Mesendoderm (in vitro differentiated cells): ENCODE results near the gene CNTN5.

Source experiments
- DNase-seq: peaks from one replicate; pipeline ENCODE4 v3.0.0; 2013
- H2AK5ac ChIP-seq: 2 replicates; pipeline ENCODE4 v1.6.1; 2013; ENCODE audit warnings: low read length, inconsistent platforms
- H2BK120ac ChIP-seq: 2 replicates; pipeline ENCODE4 v1.6.1; 2013; ENCODE audit warnings: low read depth, mild to moderate bottlenecking, low read length, moderate library complexity, mixed read lengths
- H2BK15ac ChIP-seq: replicated peaks from 2 replicates; pipeline ENCODE4 v1.6.1; 2013; ENCODE audit warnings: low read depth, mild to moderate bottlenecking, moderate library complexity
- H2BK5ac ChIP-seq: 2 replicates; pipeline ENCODE4 v1.6.1; 2013; ENCODE audit warnings: low read length, inconsistent platforms
- H3K18ac ChIP-seq: 2 replicates; pipeline ENCODE4 v1.6.1; 2013; ENCODE audit warnings: mild to moderate bottlenecking, low read length, mixed read lengths
- H3K23ac ChIP-seq: one replicate; pipeline ENCODE4 v1.6.1; 2013; ENCODE audit warnings: low read length
- H3K27ac ChIP-seq: 2 replicates; pipeline ENCODE4 v1.5.1; 2013; ENCODE audit warnings: low read depth, mild to moderate bottlenecking, inconsistent platforms, low read length, moderate library complexity
- H3K27me3 ChIP-seq: 2 replicates; pipeline ENCODE4 v1.6.1; 2013; ENCODE audit warnings: low read length, control low read depth, mild to moderate bottlenecking, inconsistent platforms; ENCODE audit not compliant: insufficient read depth, poor library complexity
- H3K36me3 ChIP-seq: 2 replicates; pipeline ENCODE4 v1.6.1; 2013; ENCODE audit warnings: low read length, inconsistent platforms; ENCODE audit not compliant: control insufficient read depth, insufficient read depth
- H3K4ac ChIP-seq: one replicate; pipeline ENCODE4 v1.6.1; 2013; ENCODE audit warnings: low read depth, mild to moderate bottlenecking, low read length, moderate library complexity
- H3K4me1 ChIP-seq: 2 replicates; pipeline ENCODE4 v1.6.1; 2013; ENCODE audit warnings: low read depth, low read length, inconsistent platforms; ENCODE audit not compliant: control insufficient read depth
- H3K4me2 ChIP-seq: 2 replicates; pipeline ENCODE4 v1.6.1; 2013; ENCODE audit warnings: low read length
- H3K4me3 ChIP-seq: 2 replicates; pipeline ENCODE4 v1.5.1; 2013; ENCODE audit warnings: mild to moderate bottlenecking, low read length
- H3K56ac ChIP-seq: one replicate; pipeline ENCODE4 v1.6.1; 2013; ENCODE audit warnings: low read length
- H3K79me1 ChIP-seq: 2 replicates; pipeline ENCODE4 v1.6.1; 2013; ENCODE audit warnings: low read length, inconsistent platforms
- H3K79me2 ChIP-seq: 2 replicates; pipeline ENCODE4 v1.6.1; 2013; ENCODE audit warnings: mild to moderate bottlenecking, low read length; ENCODE audit not compliant: control insufficient read depth, insufficient read depth
- H3K9ac ChIP-seq: 2 replicates; pipeline ENCODE4 v1.6.1; 2013; ENCODE audit warnings: low read length, inconsistent platforms
- H4K5ac ChIP-seq: one replicate; pipeline ENCODE4 v1.6.1; 2013; ENCODE audit warnings: low read length
- H4K8ac ChIP-seq: one replicate; pipeline ENCODE4 v1.6.1; 2013; ENCODE audit warnings: low read depth, mild to moderate bottlenecking, control low read depth, low read length, moderate library complexity
- WGBS: extraction: QIAGEN DNeasy Blood & Tissue Kit; methylation state at CpG from one replicate; pipeline ENCODE4 v1.1.7; 2013; ENCODE audit warnings: low lambda C conversion rate, missing lambda C conversion rate; ENCODE audit not compliant: insufficient coverage; ENCODE audit errors: extremely low coverage; 5-methylcytosine and 5-hydroxymethylcytosine counted together

Gene CNTN5

DNA sequence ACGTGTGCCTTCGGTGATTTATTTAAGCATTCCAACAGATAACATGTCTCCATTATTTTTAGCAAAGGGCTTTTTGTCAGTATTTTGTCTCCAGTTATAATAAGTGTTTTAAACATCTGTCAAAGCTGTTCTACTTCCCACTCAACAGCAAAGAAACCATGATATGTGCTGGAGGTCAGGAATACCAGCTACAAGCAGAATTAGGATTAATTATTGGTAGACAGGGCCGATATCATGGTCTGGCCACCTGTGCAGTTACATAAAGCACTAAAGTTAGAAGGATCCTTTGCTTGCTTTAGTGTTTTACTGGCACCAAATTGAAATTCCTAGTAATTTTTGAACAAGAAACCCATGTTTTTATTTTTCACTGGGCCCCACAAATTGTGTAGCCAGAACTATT, 1075.1 kb downstream of the CNTN5 start:
- DNase-seq, result no peak

DNA sequence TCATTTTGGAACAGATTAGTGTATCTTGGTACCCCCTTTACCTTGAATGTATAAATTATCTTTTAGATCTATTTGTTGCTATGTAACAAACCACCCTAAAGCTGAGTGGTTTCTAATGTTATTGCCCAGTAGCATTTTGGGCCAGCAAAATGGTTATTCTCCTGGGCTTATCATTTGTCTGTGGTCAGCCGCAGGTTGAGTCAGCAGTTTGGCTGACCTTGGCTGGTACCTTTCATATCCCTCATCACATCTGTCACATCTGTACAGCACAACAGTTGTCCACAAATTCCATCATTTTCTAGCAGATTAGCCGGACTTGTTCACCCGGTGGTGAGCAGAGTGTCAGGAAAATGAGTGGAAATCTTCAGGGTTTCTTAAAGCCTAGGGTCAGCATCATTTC, 1077.8 kb downstream of the CNTN5 start:
- H3K4me1 ChIP-seq, result no peaks in the 10 kb centered on the region
- H2BK120ac ChIP-seq, result no peak overlapping the region
- H3K18ac ChIP-seq, result no peak overlapping the region
- no CpG with 5 or more reads among the region's 3 CpGs for WGBS
- H4K8ac ChIP-seq, result no peak overlapping the region
- no peak overlapping the region for H3K56ac ChIP-seq
- no peak overlapping the region for H3K27ac ChIP-seq
- H4K5ac ChIP-seq, result no peak overlapping the region
- no peaks in the 10 kb centered on the region for H3K27me3 ChIP-seq
- H3K23ac ChIP-seq, result no peak overlapping the region
- no peak overlapping the region for H2BK5ac ChIP-seq
- no peaks in the 10 kb centered on the region for H3K36me3 ChIP-seq
- no peak overlapping the region for H2BK15ac ChIP-seq
- no peak overlapping the region for H3K4ac ChIP-seq
- H3K9ac ChIP-seq, result no peak overlapping the region
- H3K4me2 ChIP-seq, result no peak overlapping the region
- no peak overlapping the region for H3K4me3 ChIP-seq
- DNase-seq, result no peak
- H3K79me2 ChIP-seq, result no peaks in the 10 kb centered on the region
- no peaks in the 10 kb centered on the region for H3K79me1 ChIP-seq
- no peak overlapping the region for H2AK5ac ChIP-seq

More for the DNA sequence above, 1075.1 kb downstream of the CNTN5 start:
- Histone ChIP-seq H4K8ac (no peak overlapping the region), H2BK120ac (no peak overlapping the region), H3K27me3 (no peaks in the 10 kb centered on the region), H3K79me1 (no peaks in the 10 kb centered on the region), H3K36me3 (no peaks in the 10 kb centered on the region), H3K23ac (no peak overlapping the region), H3K4me2 (no peak overlapping the region), H3K56ac (no peak overlapping the region), H3K4me3 (no peak overlapping the region), H2AK5ac (no peak overlapping the region), H3K9ac (no peak overlapping the region), H3K27ac (no peak overlapping the region), H4K5ac (no peak overlapping the region), H3K4ac (no peak overlapping the region), H2BK5ac (no peak overlapping the region), H2BK15ac (no peak overlapping the region), H3K4me1 (no peaks in the 10 kb centered on the region), H3K79me2 (no peaks in the 10 kb centered on the region), H3K18ac (no peak overlapping the region)
- WGBS, result no CpG with 5 or more reads among the region's 3 CpGs

DNA sequence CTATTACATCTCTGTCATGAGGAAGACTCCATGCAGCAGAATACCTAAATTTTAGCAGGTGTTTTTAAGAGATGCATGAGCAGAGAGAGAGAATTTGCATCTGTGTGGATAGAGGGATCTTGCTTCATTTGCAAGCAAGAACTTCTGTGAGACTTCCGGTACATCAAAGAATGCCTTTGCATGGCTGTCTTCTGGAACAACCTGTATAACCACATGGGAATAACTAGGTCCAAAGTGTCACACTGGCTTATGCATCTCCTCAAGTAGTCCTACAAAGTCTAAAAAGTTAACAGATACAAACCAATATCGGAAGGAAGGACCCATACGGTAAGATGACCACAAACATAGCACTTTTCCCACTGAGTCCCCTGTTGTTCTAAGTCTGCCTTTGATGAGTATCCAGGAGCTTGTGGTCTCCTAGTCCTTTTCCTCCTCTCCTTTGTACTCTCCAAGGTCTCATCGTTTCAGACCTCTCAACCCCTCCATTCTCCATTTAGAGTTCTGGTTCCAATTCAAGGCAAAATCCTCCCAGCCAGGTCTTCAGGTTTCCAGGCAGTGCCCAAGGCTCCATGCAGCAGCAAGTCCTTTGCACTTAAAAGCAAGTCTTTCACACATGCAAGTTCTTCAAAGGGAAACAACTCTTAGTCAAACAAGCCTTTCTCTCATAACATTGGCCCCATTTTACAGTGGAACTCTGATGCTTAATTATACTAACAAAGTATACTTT, 1084.7 kb downstream of the CNTN5 start:
- Histone ChIP-seq H4K8ac (no peak overlapping the region), H3K9ac (no peak overlapping the region), H3K23ac (no peak overlapping the region), H3K56ac (no peak overlapping the region), H3K4ac (no peak overlapping the region), H2BK5ac (no peak overlapping the region), H3K4me3 (no peak overlapping the region), H2BK15ac (no peak overlapping the region), H3K18ac (no peak overlapping the region), H3K79me1 (no peaks in the 10 kb centered on the region), H3K27me3 (no peaks in the 10 kb centered on the region), H3K4me2 (no peak overlapping the region), H3K36me3 (no peaks in the 10 kb centered on the region), H2AK5ac (no peak overlapping the region), H2BK120ac (no peak overlapping the region), H3K4me1 (peaks cover 9% of the 10 kb centered on the region), H3K79me2 (no peaks in the 10 kb centered on the region), H4K5ac (no peak overlapping the region), H3K27ac (no peak overlapping the region)
- peak; percentile 29 for DNase-seq
- no CpG with 5 or more reads among the region's 4 CpGs for WGBS

DNA sequence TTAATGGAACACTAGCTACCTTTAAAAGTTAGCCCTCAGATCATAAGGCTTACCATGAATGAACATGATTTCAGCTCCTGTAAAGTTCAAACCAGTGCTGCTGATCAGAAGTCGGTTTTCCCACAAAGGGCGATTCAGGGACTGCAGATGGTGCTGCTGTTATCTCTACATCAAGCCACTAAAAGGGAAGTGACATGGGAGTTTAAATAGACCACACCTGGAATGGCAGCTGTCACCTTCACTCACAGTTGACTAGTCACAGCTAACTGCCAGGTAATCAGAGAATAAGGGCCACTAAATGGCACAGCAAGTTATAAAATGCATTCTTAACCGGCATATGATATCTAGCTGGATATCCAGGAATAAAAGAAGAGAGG, 1085.2 kb downstream of the CNTN5 start:
- no CpG with 5 or more reads among the region's 3 CpGs for WGBS
- no peaks in the 10 kb centered on the region for H3K79me2 ChIP-seq
- H3K4me2 ChIP-seq, result no peak overlapping the region
- no peaks in the 10 kb centered on the region for H3K27me3 ChIP-seq
- no peak overlapping the region for H2BK5ac ChIP-seq
- H3K4me1 ChIP-seq, result peaks cover 9% of the 10 kb centered on the region
- no peaks in the 10 kb centered on the region for H3K79me1 ChIP-seq
- DNase-seq, result peak; percentile 48
- H3K23ac ChIP-seq, result no peak overlapping the region
- no peak overlapping the region for H2AK5ac ChIP-seq
- H4K8ac ChIP-seq, result no peak overlapping the region
- H3K56ac ChIP-seq, result no peak overlapping the region
- no peaks in the 10 kb centered on the region for H3K36me3 ChIP-seq
- no peak overlapping the region for H3K4me3 ChIP-seq
- H3K4ac ChIP-seq, result no peak overlapping the region
- H3K9ac ChIP-seq, result no peak overlapping the region
- H2BK120ac ChIP-seq, result no peak overlapping the region
- no peak overlapping the region for H3K27ac ChIP-seq
- no peak overlapping the region for H4K5ac ChIP-seq
- no peak overlapping the region for H3K18ac ChIP-seq
- no peak overlapping the region for H2BK15ac ChIP-seq

DNA sequence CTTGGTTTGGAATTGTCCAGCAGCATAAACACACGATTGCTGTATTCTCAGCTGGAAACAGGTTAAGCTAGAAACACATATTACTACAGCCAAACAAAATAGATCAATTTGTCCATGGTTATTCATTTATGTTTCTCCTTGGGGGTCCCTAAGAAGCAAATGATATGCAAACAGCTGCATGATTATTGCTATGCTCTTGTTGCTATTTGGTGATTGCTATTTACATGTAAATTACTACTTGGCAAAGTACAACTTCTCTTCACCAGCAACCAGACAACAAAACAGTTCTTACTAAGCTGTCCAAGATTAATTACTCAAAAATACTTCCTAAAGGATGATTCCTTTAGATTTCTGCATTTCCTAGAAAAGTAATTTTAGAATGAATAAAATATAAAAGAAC, 1098.4 kb downstream of the CNTN5 start:
- no peaks in the 10 kb centered on the region for H3K4me1 ChIP-seq
- no peak overlapping the region for H2BK120ac ChIP-seq
- no peak overlapping the region for H3K4ac ChIP-seq
- DNase-seq, result no peak
- H3K27me3 ChIP-seq, result no peaks in the 10 kb centered on the region
- H3K36me3 ChIP-seq, result no peaks in the 10 kb centered on the region
- H2AK5ac ChIP-seq, result no peak overlapping the region
- no peaks in the 10 kb centered on the region for H3K79me2 ChIP-seq
- no peak overlapping the region for H3K4me3 ChIP-seq
- H2BK5ac ChIP-seq, result no peak overlapping the region
- H3K27ac ChIP-seq, result no peak overlapping the region
- no peaks in the 10 kb centered on the region for H3K79me1 ChIP-seq
- no CpG with 5 or more reads among the region's 1 CpG for WGBS
- H3K23ac ChIP-seq, result no peak overlapping the region
- H4K5ac ChIP-seq, result no peak overlapping the region
- no peak overlapping the region for H3K9ac ChIP-seq
- no peak overlapping the region for H2BK15ac ChIP-seq
- no peak overlapping the region for H3K18ac ChIP-seq
- H4K8ac ChIP-seq, result no peak overlapping the region
- H3K56ac ChIP-seq, result no peak overlapping the region
- no peak overlapping the region for H3K4me2 ChIP-seq

DNA sequence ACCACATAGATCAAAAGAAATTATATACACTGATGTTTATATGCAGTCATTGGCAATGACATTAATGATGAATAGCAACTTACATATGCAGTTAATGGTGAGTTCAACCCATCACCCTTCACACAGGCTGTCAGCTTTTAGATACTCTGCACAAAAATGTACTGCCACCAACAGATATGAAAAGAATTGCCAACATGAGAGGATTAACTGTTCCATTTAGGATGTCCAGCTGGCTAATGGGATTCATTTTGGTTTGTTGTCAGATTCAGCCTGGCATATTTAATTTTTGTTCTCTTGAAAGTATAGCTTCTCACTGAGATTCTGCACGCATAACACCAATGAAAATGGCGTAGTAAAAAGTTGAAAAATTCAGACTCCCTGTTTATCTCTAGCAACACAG, 1112.4 kb downstream of the CNTN5 start:
- H2BK120ac ChIP-seq, result no peak overlapping the region
- H3K27me3 ChIP-seq, result no peaks in the 10 kb centered on the region

More for the DNA sequence above, 1112.4 kb downstream of the CNTN5 start:
- Histone ChIP-seq H4K5ac (no peak overlapping the region), H3K9ac (no peak overlapping the region), H2AK5ac (no peak overlapping the region), H4K8ac (no peak overlapping the region), H3K36me3 (no peaks in the 10 kb centered on the region), H3K4me3 (no peak overlapping the region), H3K4me1 (no peaks in the 10 kb centered on the region), H3K79me2 (no peaks in the 10 kb centered on the region), H2BK15ac (no peak overlapping the region), H3K23ac (no peak overlapping the region), H3K79me1 (no peaks in the 10 kb centered on the region), H3K18ac (no peak overlapping the region), H2BK5ac (no peak overlapping the region), H3K4ac (no peak overlapping the region), H3K27ac (no peak overlapping the region), H3K56ac (no peak overlapping the region), H3K4me2 (no peak overlapping the region)
- WGBS, result no CpG with 5 or more reads among the region's 2 CpGs
- no peak for DNase-seq
